NCI-H526 (cell line): ENCODE data around the gene RBKS.
"Not testable (repeated sequence)": the region's sequence is repeated elsewhere in the genome, so short reads cannot be mapped to it uniquely, and the experiment has no call there.

Source experiments
- DNase-seq, 2 experiments: peaks; one replicate each; lab custom pipeline; 2025; lab: John Stamatoyannopoulos, UW

Gene RBKS

DNA sequence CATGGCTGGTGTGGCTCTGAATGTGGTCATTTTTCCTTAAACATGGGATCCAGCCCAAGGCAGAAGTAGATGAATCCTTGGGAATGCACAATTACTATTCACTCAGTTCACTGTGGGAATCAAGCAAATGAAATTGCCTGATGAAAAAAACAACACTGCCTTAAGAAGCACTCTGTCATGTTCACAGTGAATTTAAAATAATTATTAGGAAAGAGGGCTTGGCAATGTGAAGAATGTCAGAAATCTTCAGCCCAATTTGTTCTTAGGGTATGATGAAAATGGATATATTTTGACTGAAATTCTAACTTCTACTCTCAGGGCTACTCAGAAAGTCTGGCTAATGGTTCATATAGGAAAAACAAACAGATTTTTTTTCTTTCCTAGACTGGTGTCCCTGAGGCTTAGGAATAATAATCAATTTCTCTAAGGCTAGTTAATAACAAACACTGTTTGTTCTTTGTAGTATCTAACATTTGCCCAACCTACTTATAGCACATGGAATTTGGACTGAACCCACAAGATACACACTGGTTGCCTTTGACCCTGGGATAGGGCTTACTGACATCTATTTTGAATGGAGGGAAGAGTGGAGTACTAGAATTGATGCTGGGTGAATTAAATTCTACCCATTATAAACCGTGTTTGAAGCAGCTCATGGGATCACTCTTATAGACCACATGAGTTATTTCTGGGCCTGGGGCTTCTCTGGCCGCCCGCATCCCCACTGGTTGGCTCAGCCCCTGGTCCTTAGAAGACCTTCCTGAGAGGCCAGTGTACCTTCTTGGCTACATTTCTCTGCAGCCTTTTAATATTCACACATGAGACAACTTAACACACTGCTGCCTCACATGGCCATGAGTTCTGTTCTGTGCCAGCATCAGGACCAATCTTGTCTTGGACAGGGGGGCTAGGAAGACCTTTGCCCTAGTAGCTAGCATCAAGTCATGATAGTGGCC lies 127.0 kb downstream of the RBKS start:
- DNase-seq = no peak

DNA sequence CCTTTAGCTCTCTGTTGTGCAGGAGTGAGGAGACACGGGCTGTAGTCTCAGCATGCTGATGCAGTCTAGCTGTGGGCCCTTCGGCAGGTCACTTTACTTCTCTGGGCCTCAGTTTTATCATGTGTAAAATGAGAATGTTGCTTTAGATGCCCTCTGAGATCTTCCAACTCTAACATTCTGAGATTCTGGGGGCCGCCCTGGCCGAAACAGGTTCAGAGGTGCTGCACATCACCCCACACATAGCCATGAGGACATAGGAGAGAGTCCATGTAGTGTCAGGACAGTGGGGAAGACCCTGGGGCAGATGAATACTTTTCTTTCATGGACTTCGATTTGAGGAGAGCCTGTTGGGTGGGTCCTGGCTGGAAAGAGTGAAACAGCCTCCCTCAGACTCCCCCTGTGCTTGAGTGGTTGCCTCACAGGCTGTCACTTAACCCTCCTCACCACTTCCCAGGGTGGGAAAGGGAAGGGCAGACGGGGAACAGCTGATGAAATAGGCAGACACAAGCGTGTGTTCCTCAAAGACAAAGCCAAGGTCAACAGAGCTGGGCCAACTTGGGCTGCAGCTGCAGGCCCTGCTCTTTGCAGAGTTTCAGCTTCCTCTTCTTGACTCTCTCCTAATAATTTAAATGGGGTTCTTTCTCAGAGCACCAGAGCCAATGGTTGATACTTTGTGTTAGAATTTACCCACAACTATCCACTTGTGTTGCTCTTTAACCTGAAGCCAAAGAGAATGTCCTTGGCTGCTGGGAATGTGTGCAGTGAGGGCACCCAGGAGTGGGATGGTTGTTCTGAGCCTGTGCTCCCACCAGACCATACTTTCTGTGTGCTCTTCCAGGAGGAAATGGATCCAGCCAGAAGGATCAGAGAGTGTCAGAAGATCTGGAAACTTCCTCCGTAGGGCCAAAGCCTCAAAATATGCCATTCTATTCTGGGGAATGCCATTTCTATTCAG lies 133.4 kb downstream of the RBKS start:
- no peak for DNase-seq

- DNase-seq = no peak
Measured at GRCh38 chr2:27756091-27756490, 134.1 kb downstream of the RBKS start.

- no peak for DNase-seq
Measured at GRCh38 chr2:27754831-27755230, 135.4 kb downstream of the RBKS start.

- DNase-seq = peak; percentile 48 to 84
Measured at GRCh38 chr2:27754138-27754588, 136.0 kb downstream of the RBKS start.

GRCh38 chr2:27752551-27753237 lies 137.5 kb downstream of the RBKS start:
- DNase-seq = peak; percentile 76 to 84

- DNase-seq = no peak
Measured at GRCh38 chr2:27751377-27751776, 138.8 kb downstream of the RBKS start.

GRCh38 chr2:27748803-27749554 lies 141.2 kb downstream of the RBKS start:
- DNase-seq = not testable (repeated sequence)

DNA sequence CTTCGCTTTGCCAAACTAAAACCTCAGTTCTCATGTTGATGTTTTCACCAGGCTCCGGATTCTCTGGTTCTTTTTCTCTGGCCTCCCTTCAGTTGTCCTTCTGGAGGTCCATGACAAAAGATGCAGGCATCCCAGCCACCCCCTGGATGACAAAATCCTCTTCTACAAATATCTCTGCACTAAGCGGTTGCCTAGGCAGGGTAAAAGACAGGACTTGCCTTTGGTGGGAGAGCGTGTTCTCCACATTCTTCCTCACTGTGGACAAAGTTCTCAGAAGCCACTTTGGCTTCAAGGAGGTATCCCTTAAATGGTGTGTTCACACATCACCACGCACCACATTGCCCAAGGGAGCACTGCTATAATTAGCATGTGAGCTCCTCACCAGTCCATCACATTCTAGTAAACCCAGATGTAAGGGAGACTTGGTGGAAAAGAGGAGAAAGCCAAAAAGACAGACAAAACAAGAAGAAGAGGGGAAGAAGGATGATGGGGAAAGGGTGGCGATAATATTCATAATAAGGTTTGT lies 142.3 kb downstream of the RBKS start:
- DNase-seq = no peak

DNA sequence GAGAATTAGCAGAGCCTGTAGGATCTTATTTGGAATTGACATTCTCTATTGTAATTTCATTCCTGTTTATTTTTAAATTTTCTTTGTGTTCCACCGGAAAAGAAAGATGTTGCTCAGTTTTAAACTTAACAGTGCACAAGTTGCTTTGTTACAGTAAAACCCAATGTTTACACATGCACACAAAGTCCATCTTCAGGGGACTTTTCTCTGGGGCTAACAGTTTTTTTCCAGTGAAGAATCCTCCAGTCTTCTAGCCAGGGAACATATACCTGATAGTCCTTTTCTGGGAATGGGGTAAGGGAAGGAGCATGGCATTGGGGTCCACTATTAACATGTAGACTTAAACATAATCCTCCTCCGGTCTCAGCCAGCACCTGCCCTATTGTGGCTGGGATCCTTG lies 143.9 kb downstream of the RBKS start:
- no peak for DNase-seq

DNA sequence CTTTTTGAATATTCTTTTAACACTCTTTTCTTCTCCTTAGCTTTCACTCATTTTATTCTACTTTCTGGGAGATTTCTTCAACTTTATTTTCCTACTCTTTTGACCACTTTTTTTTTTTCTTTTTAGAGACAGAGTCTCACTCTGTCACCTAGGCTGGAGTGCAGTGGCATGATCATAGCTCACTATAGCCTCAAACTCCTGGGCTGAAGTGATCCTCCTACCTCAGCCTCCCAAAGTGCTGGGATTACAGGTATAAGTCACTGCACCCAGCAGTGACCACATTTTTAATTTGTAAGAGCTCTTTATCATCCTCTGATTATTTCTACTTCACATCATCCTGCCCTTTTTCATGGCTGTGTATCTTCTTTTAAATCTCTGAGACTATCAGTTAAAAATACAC lies 144.7 kb downstream of the RBKS start:
- not testable (repeated sequence) for DNase-seq

- DNase-seq = no peak
Measured at GRCh38 chr2:27742571-27742970, 147.6 kb downstream of the RBKS start.

- no peak for DNase-seq
Measured at GRCh38 chr2:27741673-27742072, 148.5 kb downstream of the RBKS start.

DNA sequence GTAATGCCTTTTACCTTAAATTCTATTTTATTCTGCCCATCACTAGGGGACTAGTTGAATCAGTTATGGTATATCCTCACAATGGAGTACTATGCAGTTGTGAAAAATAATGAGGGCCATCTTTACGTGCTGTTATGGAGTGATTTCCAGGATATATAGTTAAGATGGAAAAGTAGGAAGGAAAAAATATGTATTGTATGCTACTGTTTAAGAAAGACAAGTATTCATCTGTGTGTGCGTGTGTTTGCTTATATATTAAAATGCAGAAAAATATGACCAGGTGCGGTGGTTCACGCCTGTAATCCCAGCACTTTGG lies 151.2 kb downstream of the RBKS start:
- no peak for DNase-seq

- no peak for DNase-seq
Measured at GRCh38 chr2:27738349-27739057, 151.7 kb downstream of the RBKS start.

GRCh38 chr2:27737676-27738348 lies 152.4 kb downstream of the RBKS start:
- no peak for DNase-seq

GRCh38 chr2:27736890-27737204 lies 153.3 kb downstream of the RBKS start:
- no peak for DNase-seq

DNA sequence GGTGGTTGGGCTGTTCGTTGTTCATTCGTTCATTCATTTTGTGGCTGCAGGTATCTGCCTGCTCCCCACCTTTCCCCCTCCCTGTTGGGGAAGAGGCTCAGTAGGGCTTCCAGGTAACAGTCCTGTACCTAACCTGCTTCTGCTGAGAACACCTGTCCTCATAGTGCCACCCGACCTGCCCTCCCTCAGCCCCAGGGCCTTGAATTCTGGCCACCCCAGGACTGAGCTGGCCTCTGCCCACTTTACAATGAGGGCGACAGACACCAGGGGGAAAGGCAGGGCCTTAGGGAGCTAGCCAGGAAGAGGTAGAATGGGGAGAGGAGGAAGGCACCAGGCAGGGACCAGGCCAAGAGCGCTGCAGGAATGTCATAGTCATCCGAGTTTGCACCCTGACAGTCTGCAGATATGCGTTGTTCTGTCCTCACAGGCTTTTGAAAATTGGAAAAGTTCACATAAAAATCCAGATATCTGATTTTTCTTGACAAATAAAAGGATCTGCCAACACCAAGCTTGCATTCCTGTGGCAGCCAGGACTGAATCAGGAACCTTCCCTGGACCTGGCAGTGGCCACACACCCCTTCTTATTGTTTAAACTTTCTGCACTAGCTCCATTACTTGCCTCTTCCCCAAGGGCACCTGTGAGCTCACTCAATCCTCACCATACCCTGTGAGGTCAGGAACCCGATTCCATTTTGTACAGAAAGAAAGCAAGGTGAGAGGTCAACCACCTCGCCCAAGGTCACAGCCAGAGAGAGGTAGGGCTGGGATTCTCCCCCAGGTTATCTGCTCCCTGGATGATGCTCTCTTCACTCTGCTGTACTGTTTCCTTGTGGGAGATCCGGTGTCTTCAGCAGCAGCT lies 153.9 kb downstream of the RBKS start:
- DNase-seq = no peak

DNA sequence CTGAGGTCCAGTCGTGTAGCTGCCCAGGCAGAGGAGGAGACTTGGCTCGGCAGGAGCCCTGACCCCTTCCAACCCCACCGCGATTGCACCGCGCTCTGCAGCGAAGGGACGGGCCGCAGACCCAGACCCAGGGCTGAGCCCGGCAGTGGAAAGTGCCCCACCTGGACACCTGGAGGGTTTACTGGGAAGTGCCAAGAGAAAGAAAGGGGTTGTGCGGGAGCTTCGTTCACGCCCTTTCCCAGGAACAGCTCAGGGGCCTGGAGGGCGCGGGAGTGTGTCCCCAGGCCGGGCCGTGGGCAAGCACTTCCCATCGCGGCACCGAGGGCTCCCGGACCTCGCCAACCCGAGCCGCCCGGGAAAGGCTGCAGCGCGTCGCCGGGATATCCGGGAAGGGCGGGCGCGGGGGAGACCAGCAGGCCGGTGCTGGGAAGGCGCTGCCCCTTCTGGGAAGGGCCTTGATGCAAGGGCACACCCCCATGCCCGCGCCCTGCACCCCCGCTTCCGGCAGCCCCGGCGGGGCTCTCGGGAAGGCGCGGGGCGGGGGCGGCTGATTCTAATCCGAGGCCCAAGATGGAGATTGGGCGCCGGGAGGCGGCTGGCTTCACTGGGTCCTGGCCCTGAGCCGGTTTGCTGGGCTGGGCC lies 154.8 kb downstream of the RBKS start:
- peak in 1 of 2 experiments; percentile 49 for DNase-seq
